Immature natural killer cell (primary cell): ENCODE results near the gene SAMD4A. TPM values are rescaled to one million over a fixed set of nuclear protein-coding genes. Genes with fewer than 3 reads are reported as not detected.
A peak's percentile ranks its signal among the peaks of the same experiment; 100 is the strongest.

ENCODE experiments used
- DNase-seq, 3 donors: peaks; one replicate each; pipeline ENCODE4 v3.0.0; 2022; ENCODE audit warnings: mixed read lengths in 1 of 3
- H3K27ac Mint-ChIP-seq, 6 donors: one replicate each; pipeline ENCODE4 v1.8.0; 2020; ENCODE audit warnings: mixed read lengths in 6 of 6, mild to moderate bottlenecking in 5 of 6, inconsistent platforms in 4 of 6, moderate library complexity in 3 of 6
- H3K27me3 Mint-ChIP-seq, 3 donors: one replicate each; pipeline ENCODE4 v1.8.0; 2020 to 2021; ENCODE audit warnings: low read depth in 3 of 3, mild to moderate bottlenecking in 3 of 3, mixed read lengths in 3 of 3, moderate library complexity in 3 of 3, inconsistent platforms in 1 of 3
- H3K36me3 Mint-ChIP-seq, 3 donors: one replicate each; pipeline ENCODE4 v1.8.0; 2020; ENCODE audit warnings: mixed read lengths in 3 of 3, inconsistent platforms in 2 of 3, mild to moderate bottlenecking in 2 of 3
- H3K4me1 Mint-ChIP-seq, 2 donors: one replicate each; pipeline ENCODE4 v1.8.0; 2020; ENCODE audit warnings: inconsistent platforms in 2 of 2, mild to moderate bottlenecking in 2 of 2, mixed read lengths in 2 of 2, moderate library complexity in 1 of 2
- H3K4me3 Mint-ChIP-seq, 5 donors: one replicate each; pipeline ENCODE4 v1.8.0; 2020; ENCODE audit warnings: mild to moderate bottlenecking in 5 of 5, mixed read lengths in 5 of 5, inconsistent platforms in 3 of 5, moderate library complexity in 3 of 5
- H3K9me3 Mint-ChIP-seq, 6 donors: one replicate each; pipeline ENCODE4 v1.8.0; 2020; ENCODE audit warnings: mild to moderate bottlenecking in 6 of 6, mixed read lengths in 6 of 6, inconsistent platforms in 4 of 6, moderate library complexity in 3 of 6
- polyA plus RNA-seq, 3 donors: library from polyadenylated mRNA; unstranded; fragments of 300-500 nt; fragmentation: Illumina TruSeq; gene quantifications; one replicate each; pipeline ENCODE4 v1.2.3, GENCODE V29; 2021

Gene SAMD4A, protein sequence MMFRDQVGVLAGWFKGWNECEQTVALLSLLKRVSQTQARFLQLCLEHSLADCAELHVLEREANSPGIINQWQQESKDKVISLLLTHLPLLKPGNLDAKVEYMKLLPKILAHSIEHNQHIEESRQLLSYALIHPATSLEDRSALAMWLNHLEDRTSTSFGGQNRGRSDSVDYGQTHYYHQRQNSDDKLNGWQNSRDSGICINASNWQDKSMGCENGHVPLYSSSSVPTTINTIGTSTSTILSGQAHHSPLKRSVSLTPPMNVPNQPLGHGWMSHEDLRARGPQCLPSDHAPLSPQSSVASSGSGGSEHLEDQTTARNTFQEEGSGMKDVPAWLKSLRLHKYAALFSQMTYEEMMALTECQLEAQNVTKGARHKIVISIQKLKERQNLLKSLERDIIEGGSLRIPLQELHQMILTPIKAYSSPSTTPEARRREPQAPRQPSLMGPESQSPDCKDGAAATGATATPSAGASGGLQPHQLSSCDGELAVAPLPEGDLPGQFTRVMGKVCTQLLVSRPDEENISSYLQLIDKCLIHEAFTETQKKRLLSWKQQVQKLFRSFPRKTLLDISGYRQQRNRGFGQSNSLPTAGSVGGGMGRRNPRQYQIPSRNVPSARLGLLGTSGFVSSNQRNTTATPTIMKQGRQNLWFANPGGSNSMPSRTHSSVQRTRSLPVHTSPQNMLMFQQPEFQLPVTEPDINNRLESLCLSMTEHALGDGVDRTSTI
- not detected for polyA plus RNA-seq

GRCh38 chr14:54566410-54567223 is at the start of gene SAMD4A:
TSS of gene SAMD4A (plus strand) at chr14:54567128. CDS start at chr14:54567917, 789 bp downstream.
- no peak within 1 kb of the TSS for H3K27ac Mint-ChIP-seq
- H3K9me3 Mint-ChIP-seq = no peaks in the 10 kb centered on the region
- H3K36me3 Mint-ChIP-seq = no peaks in the 10 kb centered on the region
- H3K4me3 Mint-ChIP-seq = peak within 1 kb of the TSS; percentile 82 to 92 (median 89)
- H3K4me1 Mint-ChIP-seq = peaks cover 25 to 28% of the 10 kb centered on the region in 2 donors
- DNase-seq = peak; percentile 22 to 41 (median 32)
- H3K27me3 Mint-ChIP-seq = peaks cover 10 to 32% (median 22%) of the 10 kb centered on the region in 3 donors

DNA sequence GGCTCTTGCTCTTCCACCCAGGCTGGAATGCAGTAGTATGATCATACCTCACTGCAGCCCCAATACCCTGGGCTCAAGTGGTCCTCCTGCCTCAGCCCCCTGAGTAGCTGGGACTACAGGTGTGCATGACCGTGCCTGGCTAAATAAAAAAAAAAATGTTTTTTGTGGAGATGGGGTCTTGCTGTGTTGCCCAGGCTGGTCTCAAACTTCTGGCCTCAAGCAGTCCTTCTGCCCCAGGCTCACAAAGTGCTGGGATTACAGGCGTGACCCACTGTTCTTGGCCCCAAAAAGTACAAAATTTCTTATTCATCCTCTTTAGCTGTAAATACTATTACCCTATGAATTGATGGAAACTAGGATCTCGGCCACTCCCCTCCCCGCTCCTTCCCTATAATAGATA is 42.5 kb upstream of the SAMD4A start:
- H3K4me3 Mint-ChIP-seq = no peak overlapping the region
- no peak overlapping the region for H3K27ac Mint-ChIP-seq
- no peak for DNase-seq
- no peaks in the 10 kb centered on the region for H3K27me3 Mint-ChIP-seq
- peaks cover 0 to 13% of the 10 kb centered on the region in 2 donors for H3K4me1 Mint-ChIP-seq
- H3K9me3 Mint-ChIP-seq = no peaks in the 10 kb centered on the region
- peaks cover 23 to 37% (median 25%) of the 10 kb centered on the region in 3 donors for H3K36me3 Mint-ChIP-seq

GRCh38 chr14:54528973-54529372 is 38.0 kb upstream of the SAMD4A start:
- no peak overlapping the region for H3K4me3 Mint-ChIP-seq
- no peak for DNase-seq
- H3K27me3 Mint-ChIP-seq = no peaks in the 10 kb centered on the region
- no peaks in the 10 kb centered on the region for H3K4me1 Mint-ChIP-seq
- H3K9me3 Mint-ChIP-seq = no peaks in the 10 kb centered on the region
- H3K27ac Mint-ChIP-seq = no peak overlapping the region
- H3K36me3 Mint-ChIP-seq = peaks cover 16 to 30% (median 17%) of the 10 kb centered on the region in 3 donors

DNA sequence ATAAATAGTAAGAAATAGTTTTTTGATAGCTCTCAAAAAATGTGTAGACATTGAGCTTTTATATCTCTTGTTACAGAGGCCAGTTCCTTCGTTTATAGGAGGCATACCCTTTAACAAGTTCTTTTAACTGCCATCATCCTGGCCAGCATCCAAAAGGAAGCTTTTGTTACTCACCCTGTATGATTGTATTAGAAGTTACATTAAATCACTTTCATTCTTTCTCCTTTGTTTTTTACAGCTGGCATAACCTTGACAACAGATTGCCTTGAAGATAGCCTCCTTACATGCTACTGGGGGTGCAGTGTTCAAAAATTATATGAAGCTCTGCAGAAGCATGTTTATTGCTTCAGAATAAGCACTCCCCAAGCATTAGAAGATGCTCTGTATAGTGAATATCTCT is 37.1 kb upstream of the SAMD4A start:
- Mint-ChIP-seq H3K4me1 (no peaks in the 10 kb centered on the region), H3K27ac (no peak overlapping the region)

DNA sequence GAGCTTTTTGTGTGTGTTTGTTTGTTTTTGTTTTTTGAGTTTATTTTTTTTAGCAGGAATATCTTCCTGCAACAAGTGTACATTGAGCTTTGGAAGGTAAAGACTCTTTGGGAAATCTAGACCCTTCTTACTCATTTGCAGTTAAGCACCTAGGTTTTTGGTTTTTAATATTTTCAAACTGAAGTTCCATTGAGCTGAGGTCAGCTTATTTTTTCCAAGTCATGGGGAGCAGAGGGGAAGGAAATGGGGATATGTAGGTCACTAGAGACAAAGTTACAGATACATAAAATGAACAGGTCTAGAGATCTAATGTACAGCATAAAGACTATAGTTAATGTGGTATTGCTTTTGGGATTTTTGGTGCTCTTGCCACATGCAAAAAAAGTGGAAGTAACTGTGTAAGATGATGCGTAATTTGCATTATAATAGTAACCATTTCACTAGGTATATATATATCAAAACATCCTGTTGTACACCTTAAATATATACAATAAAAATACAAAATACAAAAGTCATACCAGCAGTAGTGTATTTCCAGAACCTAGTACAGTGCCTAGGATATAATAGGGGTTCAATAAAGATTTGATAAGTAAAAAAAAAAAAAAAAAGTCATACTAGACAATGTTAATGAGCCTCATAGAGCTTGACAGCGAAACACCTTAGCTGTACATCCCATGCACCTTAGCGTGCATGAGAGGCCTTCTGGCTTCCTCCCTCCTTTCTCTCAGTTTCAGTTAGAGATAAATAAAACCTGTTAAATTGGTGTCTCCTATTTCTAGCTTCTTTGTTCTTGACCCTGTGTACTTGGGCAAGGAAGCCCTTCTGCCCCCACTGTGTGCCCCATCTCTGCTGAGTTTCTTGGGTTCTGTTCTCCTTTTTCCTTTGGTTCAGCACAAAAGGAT is 34.6 kb upstream of the SAMD4A start:
- Mint-ChIP-seq H3K4me3 (no peak overlapping the region), H3K27me3 (no peaks in the 10 kb centered on the region), H3K36me3 (peaks cover 20 to 25% (median 23%) of the 10 kb centered on the region in 3 donors), H3K27ac (peak overlapping the region in 1 of 6 donors; percentile 27), H3K4me1 (no peaks in the 10 kb centered on the region), H3K9me3 (no peaks in the 10 kb centered on the region)
- no peak for DNase-seq

More for the DNA sequence above, 37.1 kb upstream of the SAMD4A start:
- H3K36me3 Mint-ChIP-seq = peaks cover 14 to 24% (median 18%) of the 10 kb centered on the region in 3 donors
- no peak overlapping the region for H3K4me3 Mint-ChIP-seq
- H3K9me3 Mint-ChIP-seq = no peaks in the 10 kb centered on the region
- no peak for DNase-seq
- no peaks in the 10 kb centered on the region for H3K27me3 Mint-ChIP-seq

- no peaks in the 10 kb centered on the region for H3K27me3 Mint-ChIP-seq
- no peak overlapping the region for H3K4me3 Mint-ChIP-seq
- H3K9me3 Mint-ChIP-seq = no peaks in the 10 kb centered on the region
- H3K27ac Mint-ChIP-seq = no peak overlapping the region
- no peak for DNase-seq
- H3K36me3 Mint-ChIP-seq = peaks cover 19 to 20% (median 20%) of the 10 kb centered on the region in 3 donors
- H3K4me1 Mint-ChIP-seq = no peaks in the 10 kb centered on the region
Observed at GRCh38 chr14:54533100-54533499, 33.8 kb upstream of the SAMD4A start.

- Mint-ChIP-seq H3K4me1 (no peaks in the 10 kb centered on the region), H3K9me3 (no peaks in the 10 kb centered on the region), H3K4me3 (no peak overlapping the region), H3K36me3 (peaks cover 19 to 31% (median 23%) of the 10 kb centered on the region in 3 donors), H3K27me3 (no peaks in the 10 kb centered on the region), H3K27ac (no peak overlapping the region)
- no peak for DNase-seq
Observed at GRCh38 chr14:54535126-54535525, 31.8 kb upstream of the SAMD4A start.

GRCh38 chr14:54535646-54536045 is 31.3 kb upstream of the SAMD4A start:
- Mint-ChIP-seq H3K36me3 (peaks cover 19 to 33% (median 25%) of the 10 kb centered on the region in 3 donors), H3K27me3 (no peaks in the 10 kb centered on the region), H3K4me3 (no peak overlapping the region), H3K4me1 (no peaks in the 10 kb centered on the region), H3K27ac (no peak overlapping the region), H3K9me3 (no peaks in the 10 kb centered on the region)
- DNase-seq = no peak

GRCh38 chr14:54537651-54538050 is 29.3 kb upstream of the SAMD4A start:
- no peak overlapping the region for H3K27ac Mint-ChIP-seq
- DNase-seq = no peak
- no peak overlapping the region for H3K4me3 Mint-ChIP-seq
- H3K9me3 Mint-ChIP-seq = no peaks in the 10 kb centered on the region
- no peaks in the 10 kb centered on the region for H3K4me1 Mint-ChIP-seq
- H3K36me3 Mint-ChIP-seq = peaks cover 17 to 23% (median 19%) of the 10 kb centered on the region in 3 donors
- peaks cover 0 to 2% (median 0%) of the 10 kb centered on the region in 3 donors for H3K27me3 Mint-ChIP-seq

DNA sequence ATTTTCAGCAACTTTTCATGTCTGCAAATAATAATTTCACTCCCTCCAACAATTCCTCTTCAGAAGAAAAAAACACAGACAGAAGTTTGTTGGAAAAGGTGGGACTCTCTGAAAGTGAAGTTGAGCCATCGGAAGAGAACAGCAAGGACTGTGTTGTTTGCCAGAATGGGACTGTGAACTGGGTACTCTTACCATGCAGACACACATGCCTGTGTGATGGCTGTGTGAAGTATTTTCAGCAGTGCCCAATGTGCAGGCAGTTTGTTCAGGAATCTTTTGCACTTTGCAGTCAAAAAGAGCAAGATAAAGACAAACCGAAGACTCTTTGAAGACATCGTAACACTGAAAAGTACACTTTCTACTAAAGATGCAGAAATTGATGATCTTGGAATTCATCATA is 28.9 kb upstream of the SAMD4A start:
- no peaks in the 10 kb centered on the region for H3K4me1 Mint-ChIP-seq
- no peak overlapping the region for H3K4me3 Mint-ChIP-seq
- no peaks in the 10 kb centered on the region for H3K9me3 Mint-ChIP-seq
- no peak overlapping the region for H3K27ac Mint-ChIP-seq
- peaks cover 17 to 23% (median 19%) of the 10 kb centered on the region in 3 donors for H3K36me3 Mint-ChIP-seq
- no peak for DNase-seq
- H3K27me3 Mint-ChIP-seq = peaks cover 0 to 2% (median 0%) of the 10 kb centered on the region in 3 donors

- Mint-ChIP-seq H3K9me3 (no peaks in the 10 kb centered on the region), H3K4me3 (no peak overlapping the region), H3K36me3 (peaks cover 0 to 10% (median 0%) of the 10 kb centered on the region in 3 donors), H3K4me1 (no peaks in the 10 kb centered on the region), H3K27me3 (peaks cover 1 to 11% (median 4%) of the 10 kb centered on the region in 3 donors), H3K27ac (no peak overlapping the region)
- no peak for DNase-seq
Observed at GRCh38 chr14:54547583-54547982, 19.3 kb upstream of the SAMD4A start.

DNA sequence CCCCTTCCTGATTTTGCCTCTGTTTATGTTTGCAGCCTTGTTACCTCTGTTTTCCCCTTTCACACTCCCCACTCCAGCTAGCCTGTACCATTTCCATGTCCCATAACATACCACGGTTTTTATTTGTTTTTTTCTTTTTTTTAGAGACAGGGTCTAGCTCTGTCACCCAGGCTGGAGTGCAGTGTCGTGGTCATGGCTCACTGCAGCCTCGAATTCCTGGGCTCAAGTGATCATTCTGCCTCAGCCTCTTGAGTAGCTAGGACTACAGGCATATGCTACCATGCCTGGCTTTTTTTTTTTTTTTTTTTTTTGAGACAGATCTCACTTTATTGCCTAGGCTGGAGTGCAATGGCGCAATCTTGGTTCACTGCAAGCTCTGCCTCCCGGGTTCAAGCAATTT is 18.4 kb upstream of the SAMD4A start:
- Mint-ChIP-seq H3K27me3 (peaks cover 1 to 11% (median 4%) of the 10 kb centered on the region in 3 donors), H3K4me1 (no peaks in the 10 kb centered on the region), H3K27ac (no peak overlapping the region), H3K9me3 (no peaks in the 10 kb centered on the region), H3K4me3 (no peak overlapping the region), H3K36me3 (peaks cover 0 to 10% (median 0%) of the 10 kb centered on the region in 3 donors)
- no peak for DNase-seq

GRCh38 chr14:54549862-54550261 is 17.1 kb upstream of the SAMD4A start:
- no peaks in the 10 kb centered on the region for H3K4me1 Mint-ChIP-seq
- no peaks in the 10 kb centered on the region for H3K9me3 Mint-ChIP-seq
- H3K27me3 Mint-ChIP-seq = peaks cover 1 to 11% (median 4%) of the 10 kb centered on the region in 3 donors
- peaks cover 0 to 10% (median 0%) of the 10 kb centered on the region in 3 donors for H3K36me3 Mint-ChIP-seq
- no peak overlapping the region for H3K4me3 Mint-ChIP-seq
- no peak overlapping the region for H3K27ac Mint-ChIP-seq
- no peak for DNase-seq
